Astrocyte (in vitro differentiated cells and primary cell): ENCODE measurements around the gene LMX1B.

ENCODE experiments used
- CTCF ChIP-seq: IDR thresholded peaks from 2 replicates; pipeline ENCODE4 v1.5.1; 2011; ENCODE audit warnings: low read depth, mild to moderate bottlenecking, inconsistent platforms, low read length, moderate library complexity; ENCODE audit not compliant: insufficient read depth
- EZH2 ChIP-seq: IDR thresholded peaks from 2 replicates; pipeline ENCODE4 v1.6.1; 2012; ENCODE audit warnings: mild to moderate bottlenecking, low read length, inconsistent platforms; ENCODE audit not compliant: insufficient read depth

GRCh38 chr9:126608551-126608950 is 5.2 kb upstream of the LMX1B start:
- no peak for TF ChIP-seq CTCF
- TF ChIP-seq EZH2: no peak
